Peyer's patch (tissue), 4 donors: Measurements from ENCODE around the gene SLC2A4RG.

Source experiments
- POLR2A ChIP-seq, 2 donors: fragments of 450-650 bp; IDR thresholded peaks; one replicate each; pipeline ENCODE4 v1.5.1; 2017; ENCODE audit warnings: antibody characterized with exemption in 2 of 2, mild to moderate bottlenecking in 2 of 2, moderate library complexity in 2 of 2
- TF ChIP-seq, protein P1 (sequence below), 6 experiments: fragments of 450-650 bp in 4 of 6; fragments of 200-600 bp in 2 of 6; sonication (generic) in 1 of 6; IDR thresholded peaks; one replicate each; pipeline ENCODE4 v1.5.1; 2017 to 2019; ENCODE audit warnings: antibody characterized with exemption in 6 of 6, mild to moderate bottlenecking in 3 of 6, moderate library complexity in 1 of 6

DNA sequence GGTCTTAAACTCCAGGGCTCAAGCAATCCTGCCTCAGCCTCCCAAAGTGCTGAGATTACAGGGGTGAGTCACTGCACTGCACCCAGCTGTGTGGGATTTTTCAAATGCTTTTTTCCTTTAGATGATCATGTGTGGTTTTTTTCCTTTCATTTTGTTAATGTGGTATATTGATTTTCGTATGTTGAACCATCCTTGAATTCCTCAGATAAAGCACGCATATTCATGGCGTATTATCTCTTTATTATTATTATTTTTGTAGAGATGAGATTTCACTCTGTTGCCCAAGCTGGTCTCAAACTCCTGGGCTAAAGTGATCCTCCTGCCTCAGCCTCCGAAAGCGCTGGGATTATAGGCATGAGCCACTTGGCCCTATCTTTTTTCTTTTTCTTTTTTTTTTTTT is 24.7 kb upstream of the SLC2A4RG start:
- TF ChIP-seq, protein P1, sequence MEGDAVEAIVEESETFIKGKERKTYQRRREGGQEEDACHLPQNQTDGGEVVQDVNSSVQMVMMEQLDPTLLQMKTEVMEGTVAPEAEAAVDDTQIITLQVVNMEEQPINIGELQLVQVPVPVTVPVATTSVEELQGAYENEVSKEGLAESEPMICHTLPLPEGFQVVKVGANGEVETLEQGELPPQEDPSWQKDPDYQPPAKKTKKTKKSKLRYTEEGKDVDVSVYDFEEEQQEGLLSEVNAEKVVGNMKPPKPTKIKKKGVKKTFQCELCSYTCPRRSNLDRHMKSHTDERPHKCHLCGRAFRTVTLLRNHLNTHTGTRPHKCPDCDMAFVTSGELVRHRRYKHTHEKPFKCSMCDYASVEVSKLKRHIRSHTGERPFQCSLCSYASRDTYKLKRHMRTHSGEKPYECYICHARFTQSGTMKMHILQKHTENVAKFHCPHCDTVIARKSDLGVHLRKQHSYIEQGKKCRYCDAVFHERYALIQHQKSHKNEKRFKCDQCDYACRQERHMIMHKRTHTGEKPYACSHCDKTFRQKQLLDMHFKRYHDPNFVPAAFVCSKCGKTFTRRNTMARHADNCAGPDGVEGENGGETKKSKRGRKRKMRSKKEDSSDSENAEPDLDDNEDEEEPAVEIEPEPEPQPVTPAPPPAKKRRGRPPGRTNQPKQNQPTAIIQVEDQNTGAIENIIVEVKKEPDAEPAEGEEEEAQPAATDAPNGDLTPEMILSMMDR (IDR thresholded peaks at IDR 0.05) = no peak
- TF ChIP-seq POLR2A (IDR thresholded peaks at IDR 0.05) = no peak
